Chondrocyte (in vitro differentiated cells): ENCODE data around the gene CDA. TPM values are rescaled to one million over a fixed set of nuclear protein-coding genes. Genes with fewer than 3 reads are reported as not detected.
"Not testable (repeated sequence)": the region's sequence is repeated elsewhere in the genome, so short reads cannot be mapped to it uniquely, and the experiment has no call there.

ENCODE experiments used
- DNase-seq: peaks from one replicate; pipeline ENCODE4 v3.0.0; 2021; ENCODE audit warnings: mixed read lengths, low spot score
- H3K27ac Mint-ChIP-seq: one replicate; pipeline ENCODE4 v1.8.0; 2021; ENCODE audit warnings: mild to moderate bottlenecking, moderate library complexity, mixed read lengths; ENCODE audit not compliant: unreplicated experiment
- H3K27me3 Mint-ChIP-seq: 2 replicates; pipeline ENCODE4 v1.8.0; 2021; ENCODE audit warnings: low read depth, mixed read lengths
- H3K36me3 Mint-ChIP-seq: 2 replicates; pipeline ENCODE4 v1.8.0; 2021; ENCODE audit warnings: low read depth, mixed read lengths
- H3K4me1 Mint-ChIP-seq: 2 replicates; pipeline ENCODE4 v1.8.0; 2021; ENCODE audit warnings: low read depth, mild to moderate bottlenecking, mixed read lengths
- H3K4me3 Mint-ChIP-seq: one replicate; pipeline ENCODE4 v1.8.0; 2021; ENCODE audit warnings: mild to moderate bottlenecking, moderate library complexity, mixed read lengths; ENCODE audit not compliant: unreplicated experiment
- H3K9me3 Mint-ChIP-seq: 2 replicates; pipeline ENCODE4 v1.8.0; 2021; ENCODE audit warnings: low read depth, mixed read lengths
- total RNA-seq: library from RNA; stranded (reverse); gene quantifications from 3 replicates; pipeline ENCODE4 v1.2.1, GENCODE V29; 2021
- TF ChIP-seq, protein P1 (sequence below): fragments of 200-600 bp; sonication (generic); IDR thresholded peaks from 2 replicates; pipeline ENCODE4 v1.5.0; 2021; ENCODE audit warnings: antibody characterized with exemption, mild to moderate bottlenecking, moderate library complexity

CDA gene
- total RNA-seq, 1 donor from 2014 or later: not detected

GRCh38 chr1:20603504-20604464 lies 14.9 kb downstream of the CDA start:
- DNase-seq: no peak
- peaks cover 23% of the 10 kb centered on the region for H3K4me1 Mint-ChIP-seq
- no peak overlapping the region for H3K27ac Mint-ChIP-seq
- no peaks in the 10 kb centered on the region for H3K27me3 Mint-ChIP-seq
- TF ChIP-seq, protein P1, sequence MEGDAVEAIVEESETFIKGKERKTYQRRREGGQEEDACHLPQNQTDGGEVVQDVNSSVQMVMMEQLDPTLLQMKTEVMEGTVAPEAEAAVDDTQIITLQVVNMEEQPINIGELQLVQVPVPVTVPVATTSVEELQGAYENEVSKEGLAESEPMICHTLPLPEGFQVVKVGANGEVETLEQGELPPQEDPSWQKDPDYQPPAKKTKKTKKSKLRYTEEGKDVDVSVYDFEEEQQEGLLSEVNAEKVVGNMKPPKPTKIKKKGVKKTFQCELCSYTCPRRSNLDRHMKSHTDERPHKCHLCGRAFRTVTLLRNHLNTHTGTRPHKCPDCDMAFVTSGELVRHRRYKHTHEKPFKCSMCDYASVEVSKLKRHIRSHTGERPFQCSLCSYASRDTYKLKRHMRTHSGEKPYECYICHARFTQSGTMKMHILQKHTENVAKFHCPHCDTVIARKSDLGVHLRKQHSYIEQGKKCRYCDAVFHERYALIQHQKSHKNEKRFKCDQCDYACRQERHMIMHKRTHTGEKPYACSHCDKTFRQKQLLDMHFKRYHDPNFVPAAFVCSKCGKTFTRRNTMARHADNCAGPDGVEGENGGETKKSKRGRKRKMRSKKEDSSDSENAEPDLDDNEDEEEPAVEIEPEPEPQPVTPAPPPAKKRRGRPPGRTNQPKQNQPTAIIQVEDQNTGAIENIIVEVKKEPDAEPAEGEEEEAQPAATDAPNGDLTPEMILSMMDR: no peak
- peaks cover 4% of the 10 kb centered on the region for H3K9me3 Mint-ChIP-seq
- H3K4me3 Mint-ChIP-seq: no peak overlapping the region
- peaks cover 3% of the 10 kb centered on the region for H3K36me3 Mint-ChIP-seq

- no peak overlapping the region for H3K4me3 Mint-ChIP-seq
Observed at GRCh38 chr1:20604678-20605077, 15.8 kb downstream of the CDA start.

GRCh38 chr1:20606801-20607570 lies 18.1 kb downstream of the CDA start:
- H3K4me3 Mint-ChIP-seq, H3K36me3 Mint-ChIP-seq, DNase-seq, H3K27me3 Mint-ChIP-seq, H3K9me3 Mint-ChIP-seq, H3K4me1 Mint-ChIP-seq, H3K27ac Mint-ChIP-seq: not testable (repeated sequence)

More at GRCh38 chr1:20604678-20605077, 15.8 kb downstream of the CDA start:
- no peaks in the 10 kb centered on the region for H3K27me3 Mint-ChIP-seq
- H3K4me1 Mint-ChIP-seq: peaks cover 23% of the 10 kb centered on the region
- H3K36me3 Mint-ChIP-seq: peaks cover 3% of the 10 kb centered on the region
- no peak for DNase-seq
- TF ChIP-seq, protein P1: no peak
- H3K27ac Mint-ChIP-seq: no peak overlapping the region
- H3K9me3 Mint-ChIP-seq: peaks cover 4% of the 10 kb centered on the region

DNA sequence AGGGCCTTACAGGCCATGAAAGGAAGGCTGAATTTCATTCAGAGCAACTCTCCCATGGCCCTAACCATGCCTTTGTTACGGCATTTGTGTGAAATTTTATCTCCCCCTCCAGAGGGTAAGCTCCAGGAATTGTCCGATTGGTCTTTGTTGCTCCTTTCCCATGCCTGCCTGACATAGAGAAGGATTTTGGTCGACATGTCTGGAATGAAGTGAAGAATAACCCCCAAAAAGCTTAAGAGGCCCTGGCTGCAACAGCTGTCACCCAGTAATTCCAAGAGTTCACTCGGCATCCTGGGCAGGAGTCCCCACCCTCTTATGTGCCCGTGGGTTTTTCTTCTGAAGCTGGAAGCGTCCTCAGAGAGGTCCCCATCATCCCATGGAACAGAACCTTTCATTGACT lies 20.6 kb downstream of the CDA start:
- TF ChIP-seq, protein P1: no peak
- no peaks in the 10 kb centered on the region for H3K36me3 Mint-ChIP-seq
- no peak overlapping the region for H3K27ac Mint-ChIP-seq
- peaks cover 16% of the 10 kb centered on the region for H3K4me1 Mint-ChIP-seq
- no peak overlapping the region for H3K4me3 Mint-ChIP-seq
- H3K27me3 Mint-ChIP-seq: no peaks in the 10 kb centered on the region
- no peak for DNase-seq
- no peaks in the 10 kb centered on the region for H3K9me3 Mint-ChIP-seq

- DNase-seq: no peak
- no peak overlapping the region for H3K27ac Mint-ChIP-seq
- H3K36me3 Mint-ChIP-seq: no peaks in the 10 kb centered on the region
- TF ChIP-seq, protein P1: no peak
- no peaks in the 10 kb centered on the region for H3K9me3 Mint-ChIP-seq
- no peak overlapping the region for H3K4me3 Mint-ChIP-seq
- H3K27me3 Mint-ChIP-seq: no peaks in the 10 kb centered on the region
- peaks cover 18% of the 10 kb centered on the region for H3K4me1 Mint-ChIP-seq
Observed at GRCh38 chr1:20610970-20611369, 22.1 kb downstream of the CDA start.
